Fibroblast of lung (primary cell): ENCODE data around the gene SNX5. TPM values are rescaled to one million over a fixed set of nuclear protein-coding genes. Genes with fewer than 3 reads are reported as not detected.
A peak's percentile ranks its signal among the peaks of the same experiment; 100 is the strongest.

Source experiments
- DNase-seq, 2 donors: peaks; one replicate each; pipeline versions ENCODE4 v3.0.0 to v3.0.0-alpha.2; 2010; ENCODE audit warnings: low read depth in 2 of 2
- H2AFZ ChIP-seq: 2 replicates; pipeline ENCODE4 v1.5.1; 2012; ENCODE audit warnings: low read length, control low read depth, inconsistent platforms
- H3K27ac ChIP-seq: 2 replicates; pipeline ENCODE4 v1.5.1; 2011; ENCODE audit warnings: low read length, control low read depth; ENCODE audit not compliant: insufficient read depth
- H3K27me3 ChIP-seq: 2 replicates; pipeline ENCODE4 v1.5.1; 2011; ENCODE audit warnings: mild to moderate bottlenecking, low read length; ENCODE audit not compliant: control insufficient read depth, insufficient read depth
- H3K36me3 ChIP-seq: 2 replicates; pipeline ENCODE4 v1.5.1; 2011; ENCODE audit warnings: low read length; ENCODE audit not compliant: control insufficient read depth, insufficient read depth
- H3K4me1 ChIP-seq: 2 replicates; pipeline ENCODE4 v1.5.1; 2011; ENCODE audit warnings: low read length; ENCODE audit not compliant: control insufficient read depth, insufficient read depth; ENCODE audit errors: extremely low read depth
- H3K4me2 ChIP-seq: 2 replicates; pipeline ENCODE4 v1.5.1; 2011; ENCODE audit warnings: low read length, control low read depth; ENCODE audit not compliant: insufficient read depth; ENCODE audit errors: extremely low read depth
- H3K4me3 ChIP-seq, 4 experiments: fragments of 200-600 bp in 1 of 4; sonication (generic) in 1 of 4; replicated peaks in 1 of 4; 2 replicates each; pipeline ENCODE4 v1.5.1; 2011 to 2016; ENCODE audit warnings: low read length in 4 of 4, low read depth in 3 of 4, mild to moderate bottlenecking in 3 of 4, control low read depth in 2 of 4, inconsistent platforms in 1 of 4, mixed read lengths in 1 of 4; ENCODE audit not compliant: insufficient read depth in 1 of 4; ENCODE audit errors: control extremely low read depth in 1 of 4
- H3K79me2 ChIP-seq: 2 replicates; pipeline ENCODE4 v1.5.1; 2012; ENCODE audit warnings: mild to moderate bottlenecking, low read length, inconsistent platforms; ENCODE audit not compliant: control insufficient read depth, insufficient read depth
- H3K9ac ChIP-seq: 2 replicates; pipeline ENCODE4 v1.5.1; 2011; ENCODE audit warnings: mild to moderate bottlenecking, low read length, control low read depth; ENCODE audit not compliant: insufficient read depth
- H3K9me3 ChIP-seq: 2 replicates; pipeline ENCODE4 v1.5.1; 2012; ENCODE audit warnings: low read depth, low read length; ENCODE audit not compliant: control insufficient read depth, insufficient read depth
- H4K20me1 ChIP-seq: 2 replicates; pipeline ENCODE4 v1.5.1; 2011; ENCODE audit warnings: low read length; ENCODE audit not compliant: control insufficient read depth, insufficient read depth; ENCODE audit errors: extremely low read depth
- CTCF ChIP-seq, 2 donors: IDR thresholded peaks in 1 of 2; conservative IDR thresholded peaks in 1 of 2; 1 replicate in 1 of 2; 2 replicates in 1 of 2; pipeline ENCODE4 v1.5.1; 2011 to 2012; ENCODE audit warnings: low read length in 2 of 2, control low read depth in 1 of 2, inconsistent platforms in 1 of 2, low read depth in 1 of 2, mild to moderate bottlenecking in 1 of 2
- EZH2 ChIP-seq: IDR thresholded peaks from 2 replicates; pipeline ENCODE4 v1.5.1; 2012; ENCODE audit warnings: low read length, control low read depth, mild to moderate bottlenecking; ENCODE audit errors: missing control alignments
- polyA plus RNA-seq, 2 donors: library from polyadenylated mRNA; depleted of rRNA in 1 of 2; stranded (reverse) in 1 of 2; unstranded in 1 of 2; fragments of >200 nt; gene quantifications; 2 replicates each; pipeline ENCODE4 v1.2.1, GENCODE V29; 2011 to 2012; ENCODE audit warnings: missing spikeins in 1 of 2
- total RNA-seq: library from RNA; depleted of rRNA; stranded (reverse); fragments of >200 nt; gene quantifications from 2 replicates; pipeline ENCODE4 v1.2.1, GENCODE V29; 2014

Gene SNX5
- total and polyA plus RNA-seq, 2 donors (not counting 1 experiment from before 2014, with no cell fraction given), result 73.5 to 127 TPM

GRCh38 chr20:17939622-17940223 is 28.9 kb downstream of the SNX5 start:
- Histone ChIP-seq H3K79me2 (no peaks in the 10 kb centered on the region), H3K4me1 (peaks cover 19% of the 10 kb centered on the region), H3K9ac (no peak overlapping the region), H3K9me3 (no peaks in the 10 kb centered on the region), H3K4me2 (no peak overlapping the region), H3K4me3 (no peak overlapping the region), H2AFZ (no peak overlapping the region), H3K27ac (no peak overlapping the region), H3K27me3 (no peaks in the 10 kb centered on the region), H3K36me3 (peaks cover 16% of the 10 kb centered on the region), H4K20me1 (no peaks in the 10 kb centered on the region)
- no peak for TF ChIP-seq EZH2
- no peak for TF ChIP-seq CTCF (conservative IDR thresholded peaks at IDR 0.05 in 1 of 2, IDR thresholded peaks at IDR 0.05 in 1 of 2; ENCODE audit: low read depth in 1 of 2, low read length in 2 of 2)
- DNase-seq, result no peak

- no peak overlapping the region for H3K4me2 ChIP-seq
- H3K4me3 ChIP-seq, result no peak overlapping the region
- no peak overlapping the region for H3K9ac ChIP-seq
- H3K79me2 ChIP-seq, result no peaks in the 10 kb centered on the region
- H4K20me1 ChIP-seq, result no peaks in the 10 kb centered on the region
- peak; percentile 55 to 70 for DNase-seq
- peaks cover 19% of the 10 kb centered on the region for H3K4me1 ChIP-seq
- no peak overlapping the region for H2AFZ ChIP-seq
- H3K36me3 ChIP-seq, result peaks cover 16% of the 10 kb centered on the region
- H3K27ac ChIP-seq, result peak overlapping the region; percentile 28
- no peaks in the 10 kb centered on the region for H3K27me3 ChIP-seq
- TF ChIP-seq EZH2, result no peak
- peak; percentile 93 to 98 for TF ChIP-seq CTCF (conservative IDR thresholded peaks at IDR 0.05 in 1 of 2, IDR thresholded peaks at IDR 0.05 in 1 of 2; ENCODE audit: low read depth in 1 of 2, low read length in 2 of 2)
- no peaks in the 10 kb centered on the region for H3K9me3 ChIP-seq
Observed at GRCh38 chr20:17938871-17939619, 29.5 kb downstream of the SNX5 start.

GRCh38 chr20:17936761-17937732 is 31.5 kb downstream of the SNX5 start:
- Histone ChIP-seq H4K20me1 (no peaks in the 10 kb centered on the region), H3K4me3 (peak overlapping the region in 1 of 4 experiments; percentile 9), H3K4me1 (peaks cover 19% of the 10 kb centered on the region), H3K36me3 (peaks cover 9% of the 10 kb centered on the region), H3K27ac (peak overlapping the region; percentile 74), H3K79me2 (no peaks in the 10 kb centered on the region), H3K9ac (no peak overlapping the region), H3K4me2 (peak overlapping the region; percentile 72), H3K9me3 (no peaks in the 10 kb centered on the region), H2AFZ (no peak overlapping the region), H3K27me3 (no peaks in the 10 kb centered on the region)
- peak; percentile 60 to 93 for DNase-seq
- TF ChIP-seq CTCF (conservative IDR thresholded peaks at IDR 0.05 in 1 of 2, IDR thresholded peaks at IDR 0.05 in 1 of 2; ENCODE audit: low read depth in 1 of 2, low read length in 2 of 2) (no peak), EZH2 (no peak)
